Activated CD8-positive, alpha-beta T cell treated with anti-CD3 and anti-CD28 coated beads for 36 hours (primary cell): ENCODE results near the gene SMAD3. TPM values are rescaled to one million over a fixed set of nuclear protein-coding genes. Genes with fewer than 3 reads are reported as not detected.

Source experiments
- ATAC-seq: fragments of 200-7000 bp; cut with Tn5 transposase; one replicate; pipeline ENCODE4 v1.10.0; 2021; ENCODE audit warnings: mild to moderate bottlenecking, moderate library complexity
- CTCF ChIA-PET: fragments of 350-600 bp; sonication (Branson Sonifier 250); formaldehyde crosslinking; loops from one replicate; lab custom pipeline; 2021; ENCODE audit warnings: antibody characterized with exemption; lab: Charles Lee
- POLR2A ChIA-PET: fragments of 350-600 bp; sonication (Branson Sonifier 250); formaldehyde crosslinking; loops from one replicate; lab custom pipeline; 2021; ENCODE audit warnings: antibody characterized with exemption; lab: Charles Lee
- DNase-seq: peaks from one replicate; pipeline ENCODE4 v3.0.0-alpha.2; 2020
- H3K27ac Mint-ChIP-seq: one replicate; pipeline ENCODE4 v1.8.0; 2021; ENCODE audit warnings: mild to moderate bottlenecking, mixed read lengths
- H3K27me3 Mint-ChIP-seq: one replicate; pipeline ENCODE4 v1.8.0; 2021; ENCODE audit warnings: mixed read lengths
- H3K36me3 Mint-ChIP-seq: one replicate; pipeline ENCODE4 v1.8.0; 2021; ENCODE audit warnings: low read depth, mixed read lengths
- H3K4me1 Mint-ChIP-seq: one replicate; pipeline ENCODE4 v1.8.0; 2021; ENCODE audit warnings: low read depth, mixed read lengths
- H3K4me3 Mint-ChIP-seq: one replicate; pipeline ENCODE4 v1.8.0; 2021; ENCODE audit warnings: mild to moderate bottlenecking, moderate library complexity, mixed read lengths
- H3K9me3 Mint-ChIP-seq: one replicate; pipeline ENCODE4 v1.8.0; 2021; ENCODE audit warnings: mixed read lengths
- CTCF ChIP-seq: fragments of 200-600 bp; IDR thresholded peaks from one replicate; pipeline ENCODE4 v1.8.0; 2022; ENCODE audit warnings: antibody characterized with exemption, mild to moderate bottlenecking
- intact Hi-C: fragments of 100-400 bp; cut with micrococcal nuclease; formaldehyde crosslinking; loops from one replicate; pipeline ENCODE4 v1.10.0; 2022
- total RNA-seq, 2 experiments: library from RNA; stranded (reverse); gene quantifications; one replicate each; pipeline ENCODE4 v1.2.3, GENCODE V29; 2021

SMAD3 gene
- total RNA-seq, 2 experiments from 2014 or later = 22.3 to 24.7 TPM

GRCh38 chr15:67096546-67097294 is 31.3 kb downstream of the SMAD3 start:
- Mint-ChIP-seq H3K9me3 (no peaks in the 10 kb centered on the region), H3K4me3 (no peak overlapping the region), H3K36me3 (peaks cover 23% of the 10 kb centered on the region), H3K4me1 (peaks cover 70% of the 10 kb centered on the region), H3K27ac (peak overlapping the region; percentile 89), H3K27me3 (no peaks in the 10 kb centered on the region)
- ChIA-PET CTCF (interaction anchor here (0.7 to 1.6 kb wide), 6 partner anchors 15 to 337 kb away, joined by 3 to 5 read pairs (median 3); no protein-coding TSS in a partner anchor), POLR2A (interaction anchor here (0.6 to 3.2 kb wide), 9 partner anchors 9 to 28 kb away, joined by 3 to 16 read pairs (median 4); no protein-coding TSS in a partner anchor)
- ATAC-seq (peak; percentile 23), DNase-seq (no peak)
- TF ChIP-seq CTCF = no peak
- intact Hi-C loops = no loop called here

- intact Hi-C loops = no loop called here
- H3K4me3 Mint-ChIP-seq = peak overlapping the region; percentile 58
- no peak for TF ChIP-seq CTCF
- H3K27me3 Mint-ChIP-seq = no peaks in the 10 kb centered on the region
- POLR2A ChIA-PET = interaction anchor here (0.8 to 3.2 kb wide), 5 partner anchors 11 to 29 kb away, joined by 3 to 16 read pairs (median 6); no protein-coding TSS in a partner anchor
- no peaks in the 10 kb centered on the region for H3K9me3 Mint-ChIP-seq
- CTCF ChIA-PET = interaction anchor here (1.2 to 1.6 kb wide), 5 partner anchors 15 to 336 kb away, joined by 3 to 5 read pairs (median 3); no protein-coding TSS in a partner anchor
- DNase-seq (no peak), ATAC-seq (no peak)
- H3K4me1 Mint-ChIP-seq = peaks cover 65% of the 10 kb centered on the region
- H3K27ac Mint-ChIP-seq = peak overlapping the region; percentile 89
- H3K36me3 Mint-ChIP-seq = peaks cover 23% of the 10 kb centered on the region
Observed at GRCh38 chr15:67097424-67097823, 32.0 kb downstream of the SMAD3 start.

GRCh38 chr15:67097930-67098740 is 32.7 kb downstream of the SMAD3 start:
- POLR2A ChIA-PET = interaction anchor here (1.0 to 3.2 kb wide), 4 partner anchors 12 to 30 kb away, joined by 3 to 16 read pairs (median 10); no protein-coding TSS in a partner anchor
- Mint-ChIP-seq H3K4me3 (peak overlapping the region; percentile 58), H3K27me3 (no peaks in the 10 kb centered on the region), H3K9me3 (no peaks in the 10 kb centered on the region), H3K36me3 (peaks cover 21% of the 10 kb centered on the region), H3K4me1 (peaks cover 58% of the 10 kb centered on the region), H3K27ac (peak overlapping the region; percentile 89)
- ATAC-seq = no peak
- peak; percentile 60 for DNase-seq
- intact Hi-C loops = no loop called here
- CTCF ChIA-PET = interaction anchor here (0.6 to 1.6 kb wide), 7 partner anchors 13 to 1336 kb away, joined by 3 to 6 read pairs (median 3); no protein-coding TSS in a partner anchor
- TF ChIP-seq CTCF = no peak

GRCh38 chr15:67098768-67099282 is 33.4 kb downstream of the SMAD3 start:
- Mint-ChIP-seq H3K9me3 (no peaks in the 10 kb centered on the region), H3K4me1 (peaks cover 53% of the 10 kb centered on the region), H3K4me3 (peak overlapping the region; percentile 58), H3K27me3 (no peaks in the 10 kb centered on the region), H3K27ac (peak overlapping the region; percentile 88), H3K36me3 (peaks cover 17% of the 10 kb centered on the region)
- DNase-seq (no peak), ATAC-seq (no peak)
- CTCF ChIA-PET = interaction anchor here (1.1 to 1.6 kb wide), 4 partner anchors 13 to 152 kb away, joined by 3 to 6 read pairs (median 4); no protein-coding TSS in a partner anchor
- POLR2A ChIA-PET = interaction anchor here (1.0 to 3.2 kb wide), 2 partner anchors 15 to 30 kb away, joined by 3 to 13 read pairs; no protein-coding TSS in a partner anchor
- TF ChIP-seq CTCF = no peak
- intact Hi-C loops = no loop called here
